ENCODE results near the gene FADS6. TPM values are rescaled to one million over a fixed set of nuclear protein-coding genes. Genes with fewer than 3 reads are reported as not detected.

FADS6 gene
- total and polyA plus RNA-seq, 2 of the 13 experiments (the other 11 are each of a cell fraction or from before 2014, with no cell fraction given) = 0.11 TPM

DNA sequence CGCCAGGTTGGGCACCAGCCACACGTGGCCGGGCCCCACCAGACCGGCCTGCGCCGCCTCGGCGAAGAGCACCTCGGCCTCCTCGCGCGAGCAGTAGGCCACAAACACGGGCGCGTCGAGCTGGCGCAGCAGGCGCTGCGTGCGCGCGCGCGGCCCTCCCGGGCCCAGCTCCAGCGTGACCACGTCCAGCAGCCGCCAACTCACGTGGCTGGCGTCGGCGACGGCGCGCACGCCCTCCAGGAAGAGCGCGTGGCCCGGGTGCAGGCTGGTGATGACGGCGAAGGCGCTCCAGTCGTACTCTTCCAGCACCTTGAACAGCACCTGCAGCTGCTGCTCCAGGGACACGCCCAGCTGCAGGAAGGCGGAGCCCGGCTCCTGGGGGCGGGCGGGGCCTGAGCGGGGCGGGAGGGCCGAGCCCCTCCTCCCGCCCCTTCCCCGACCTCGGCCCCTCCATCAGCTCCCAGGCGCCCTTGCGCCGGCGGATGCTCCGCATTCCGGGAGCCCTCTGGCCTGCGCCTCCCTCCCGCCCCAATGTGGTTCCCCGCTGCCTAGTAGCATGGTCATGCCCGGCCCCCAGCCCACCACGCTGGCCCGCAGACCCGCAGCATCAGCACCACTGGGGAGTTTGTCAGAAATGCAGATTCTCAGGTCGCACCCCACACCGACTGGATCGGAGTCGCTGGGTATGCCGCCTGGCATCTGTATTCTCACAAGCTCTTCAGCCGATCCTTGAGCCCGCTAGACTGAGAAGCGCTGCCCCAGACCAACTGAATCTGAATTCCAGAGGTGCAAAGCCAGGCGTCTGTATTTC lies 41.0 kb downstream of the FADS6 start (continued):
- TF ChIP-seq, protein P1, sequence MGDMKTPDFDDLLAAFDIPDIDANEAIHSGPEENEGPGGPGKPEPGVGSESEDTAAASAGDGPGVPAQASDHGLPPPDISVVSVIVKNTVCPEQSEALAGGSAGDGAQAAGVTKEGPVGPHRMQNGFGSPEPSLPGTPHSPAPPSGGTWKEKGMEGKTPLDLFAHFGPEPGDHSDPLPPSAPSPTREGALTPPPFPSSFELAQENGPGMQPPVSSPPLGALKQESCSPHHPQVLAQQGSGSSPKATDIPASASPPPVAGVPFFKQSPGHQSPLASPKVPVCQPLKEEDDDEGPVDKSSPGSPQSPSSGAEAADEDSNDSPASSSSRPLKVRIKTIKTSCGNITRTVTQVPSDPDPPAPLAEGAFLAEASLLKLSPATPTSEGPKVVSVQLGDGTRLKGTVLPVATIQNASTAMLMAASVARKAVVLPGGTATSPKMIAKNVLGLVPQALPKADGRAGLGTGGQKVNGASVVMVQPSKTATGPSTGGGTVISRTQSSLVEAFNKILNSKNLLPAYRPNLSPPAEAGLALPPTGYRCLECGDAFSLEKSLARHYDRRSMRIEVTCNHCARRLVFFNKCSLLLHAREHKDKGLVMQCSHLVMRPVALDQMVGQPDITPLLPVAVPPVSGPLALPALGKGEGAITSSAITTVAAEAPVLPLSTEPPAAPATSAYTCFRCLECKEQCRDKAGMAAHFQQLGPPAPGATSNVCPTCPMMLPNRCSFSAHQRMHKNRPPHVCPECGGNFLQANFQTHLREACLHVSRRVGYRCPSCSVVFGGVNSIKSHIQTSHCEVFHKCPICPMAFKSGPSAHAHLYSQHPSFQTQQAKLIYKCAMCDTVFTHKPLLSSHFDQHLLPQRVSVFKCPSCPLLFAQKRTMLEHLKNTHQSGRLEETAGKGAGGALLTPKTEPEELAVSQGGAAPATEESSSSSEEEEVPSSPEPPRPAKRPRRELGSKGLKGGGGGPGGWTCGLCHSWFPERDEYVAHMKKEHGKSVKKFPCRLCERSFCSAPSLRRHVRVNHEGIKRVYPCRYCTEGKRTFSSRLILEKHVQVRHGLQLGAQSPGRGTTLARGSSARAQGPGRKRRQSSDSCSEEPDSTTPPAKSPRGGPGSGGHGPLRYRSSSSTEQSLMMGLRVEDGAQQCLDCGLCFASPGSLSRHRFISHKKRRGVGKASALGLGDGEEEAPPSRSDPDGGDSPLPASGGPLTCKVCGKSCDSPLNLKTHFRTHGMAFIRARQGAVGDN (CRISPR knock-in tag; IDR thresholded peaks at IDR 0.05) = peak; percentile 72
- peak; percentile 69; the same call in 1 of the 2 replicates for TF ChIP-seq KDM1A (CRISPR knock-in tag; IDR thresholded peaks at IDR 0.05)
- TF ChIP-seq, protein P2, sequence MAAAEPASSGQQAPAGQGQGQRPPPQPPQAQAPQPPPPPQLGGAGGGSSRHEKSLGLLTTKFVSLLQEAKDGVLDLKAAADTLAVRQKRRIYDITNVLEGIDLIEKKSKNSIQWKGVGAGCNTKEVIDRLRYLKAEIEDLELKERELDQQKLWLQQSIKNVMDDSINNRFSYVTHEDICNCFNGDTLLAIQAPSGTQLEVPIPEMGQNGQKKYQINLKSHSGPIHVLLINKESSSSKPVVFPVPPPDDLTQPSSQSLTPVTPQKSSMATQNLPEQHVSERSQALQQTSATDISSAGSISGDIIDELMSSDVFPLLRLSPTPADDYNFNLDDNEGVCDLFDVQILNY (CRISPR knock-in tag; conservative IDR thresholded peaks at IDR 0.05) = no peak
- TF ChIP-seq ZFX (CRISPR knock-in tag; IDR thresholded peaks at IDR 0.05; ENCODE audit: low read depth) = 0 out of 2 replicates have a peak, but pooled peaks have one; percentile 37
- TF ChIP-seq, protein P3, sequence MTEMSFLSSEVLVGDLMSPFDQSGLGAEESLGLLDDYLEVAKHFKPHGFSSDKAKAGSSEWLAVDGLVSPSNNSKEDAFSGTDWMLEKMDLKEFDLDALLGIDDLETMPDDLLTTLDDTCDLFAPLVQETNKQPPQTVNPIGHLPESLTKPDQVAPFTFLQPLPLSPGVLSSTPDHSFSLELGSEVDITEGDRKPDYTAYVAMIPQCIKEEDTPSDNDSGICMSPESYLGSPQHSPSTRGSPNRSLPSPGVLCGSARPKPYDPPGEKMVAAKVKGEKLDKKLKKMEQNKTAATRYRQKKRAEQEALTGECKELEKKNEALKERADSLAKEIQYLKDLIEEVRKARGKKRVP (CRISPR knock-in tag; IDR thresholded peaks at IDR 0.05) = 0 out of 4 replicates have a peak, but pooled peaks of 1 of the 2 experiments have one; percentile 20
- no peak; the same call in 1 of the 2 replicates for TF ChIP-seq DR1 (CRISPR knock-in tag; IDR thresholded peaks at IDR 0.05)
- TF ChIP-seq ZNF34 (CRISPR knock-in tag; IDR thresholded peaks at IDR 0.05; ENCODE audit: borderline replicate concordance) = no peak
- TF ChIP-seq MBNL3 (CRISPR knock-in tag; conservative IDR thresholded peaks at IDR 0.05) = no peak
- TF ChIP-seq MAX (IDR thresholded peaks at IDR 0.05) = peak; percentile 79
- TF ChIP-seq MEF2D (CRISPR knock-in tag; IDR thresholded peaks at IDR 0.05) = no peak
- TF ChIP-seq ZNF777 (CRISPR knock-in tag; IDR thresholded peaks at IDR 0.05) = 0 out of 2 replicates have a peak, but pooled peaks have one; percentile 26
- peak; percentile 48; the same call in 1 of the 2 replicates for TF ChIP-seq HOXA3 (CRISPR knock-in tag; IDR thresholded peaks at IDR 0.05)
- no peak for TF ChIP-seq RARG (CRISPR knock-in tag; IDR thresholded peaks at IDR 0.05; ENCODE audit: low read depth)
- TF ChIP-seq, protein P4, sequence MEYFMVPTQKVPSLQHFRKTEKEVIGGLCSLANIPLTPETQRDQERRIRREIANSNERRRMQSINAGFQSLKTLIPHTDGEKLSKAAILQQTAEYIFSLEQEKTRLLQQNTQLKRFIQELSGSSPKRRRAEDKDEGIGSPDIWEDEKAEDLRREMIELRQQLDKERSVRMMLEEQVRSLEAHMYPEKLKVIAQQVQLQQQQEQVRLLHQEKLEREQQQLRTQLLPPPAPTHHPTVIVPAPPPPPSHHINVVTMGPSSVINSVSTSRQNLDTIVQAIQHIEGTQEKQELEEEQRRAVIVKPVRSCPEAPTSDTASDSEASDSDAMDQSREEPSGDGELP (IDR thresholded peaks at IDR 0.05; ENCODE audit: borderline replicate concordance, low read depth) = peak; percentile 57; the same call in 1 of the 2 replicates
- TF ChIP-seq GATA4 (IDR thresholded peaks at IDR 0.05; ENCODE audit: borderline replicate concordance, low read depth) = no peak
- TF ChIP-seq, protein P5, sequence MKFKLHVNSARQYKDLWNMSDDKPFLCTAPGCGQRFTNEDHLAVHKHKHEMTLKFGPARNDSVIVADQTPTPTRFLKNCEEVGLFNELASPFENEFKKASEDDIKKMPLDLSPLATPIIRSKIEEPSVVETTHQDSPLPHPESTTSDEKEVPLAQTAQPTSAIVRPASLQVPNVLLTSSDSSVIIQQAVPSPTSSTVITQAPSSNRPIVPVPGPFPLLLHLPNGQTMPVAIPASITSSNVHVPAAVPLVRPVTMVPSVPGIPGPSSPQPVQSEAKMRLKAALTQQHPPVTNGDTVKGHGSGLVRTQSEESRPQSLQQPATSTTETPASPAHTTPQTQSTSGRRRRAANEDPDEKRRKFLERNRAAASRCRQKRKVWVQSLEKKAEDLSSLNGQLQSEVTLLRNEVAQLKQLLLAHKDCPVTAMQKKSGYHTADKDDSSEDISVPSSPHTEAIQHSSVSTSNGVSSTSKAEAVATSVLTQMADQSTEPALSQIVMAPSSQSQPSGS (CRISPR knock-in tag; IDR thresholded peaks at IDR 0.05) = no peak
- no peak for TF ChIP-seq RAD21 (CRISPR knock-in tag; IDR thresholded peaks at IDR 0.05)
- TF ChIP-seq DNMT1 (CRISPR knock-in tag; IDR thresholded peaks at IDR 0.05) = peak; percentile 55; the same call in 1 of the 2 replicates
- no peak for TF ChIP-seq TBL1XR1 (IDR thresholded peaks at IDR 0.05; ENCODE audit: borderline replicate concordance, low read length, partially characterized antibody)
- TF ChIP-seq ARHGAP35 (CRISPR knock-in tag; IDR thresholded peaks at IDR 0.05; ENCODE audit: borderline replicate concordance) = no peak
- no peak for TF ChIP-seq ZNF207 (IDR thresholded peaks at IDR 0.05; ENCODE audit: borderline replicate concordance)
